ENCODE measurements around the gene PROM1.
A peak's percentile ranks its signal among the peaks of the same experiment; 100 is the strongest.

PROM1 gene

GRCh38 chr4:16026160-16026761 is 57.6 kb downstream of the PROM1 start:
- DNase-seq (ENCODE audit: low read depth in 2 of 2), result no peak

GRCh38 chr4:16025268-16025667 is 58.6 kb downstream of the PROM1 start:
- no peak for DNase-seq (ENCODE audit: low read depth in 2 of 2)

GRCh38 chr4:16023776-16024408 is 59.9 kb downstream of the PROM1 start:
- no peak for DNase-seq (ENCODE audit: low read depth in 2 of 2)

DNA sequence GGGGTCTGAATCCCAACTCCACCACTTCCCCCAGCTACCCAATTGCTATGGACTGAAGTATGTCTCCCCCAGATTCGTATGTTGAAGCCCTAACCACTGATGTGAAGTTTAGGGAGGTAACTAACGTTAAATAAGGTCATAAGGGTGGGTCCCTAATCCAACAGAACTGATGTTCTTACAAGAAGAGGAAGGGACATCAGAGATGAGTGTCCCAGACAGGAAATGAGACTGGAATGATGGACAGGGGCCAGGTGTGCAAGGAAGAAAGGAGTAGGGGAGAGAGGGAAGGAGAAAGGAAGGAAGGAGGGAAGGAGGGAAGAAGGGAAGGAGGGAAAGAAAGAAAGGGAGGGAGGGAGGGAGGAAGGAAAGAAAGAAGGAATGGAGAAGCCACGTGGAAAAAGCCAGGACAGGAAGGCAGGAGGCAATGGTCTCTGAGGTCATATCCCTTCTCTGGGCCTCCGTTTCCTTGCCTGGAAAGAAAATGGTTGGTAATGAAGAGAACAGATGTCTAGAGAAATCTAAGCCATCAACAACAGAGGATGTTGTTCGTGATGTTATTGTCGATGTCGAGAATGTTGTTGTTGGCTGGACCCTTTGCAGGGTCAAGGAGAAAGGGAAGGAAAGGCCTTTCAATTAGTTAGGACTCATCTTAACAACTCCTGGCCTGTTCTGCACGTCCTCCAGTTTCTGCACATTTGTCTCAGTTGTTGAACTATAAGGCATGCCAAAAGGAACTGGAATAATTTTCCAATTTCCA is 61.8 kb downstream of the PROM1 start:
- DNase-seq (ENCODE audit: low read depth in 2 of 2), result no peak

- no peak for DNase-seq (ENCODE audit: low read depth in 2 of 2)
These were observed 64.2 kb downstream of the PROM1 start for GRCh38 chr4:16019649-16020048.

DNA sequence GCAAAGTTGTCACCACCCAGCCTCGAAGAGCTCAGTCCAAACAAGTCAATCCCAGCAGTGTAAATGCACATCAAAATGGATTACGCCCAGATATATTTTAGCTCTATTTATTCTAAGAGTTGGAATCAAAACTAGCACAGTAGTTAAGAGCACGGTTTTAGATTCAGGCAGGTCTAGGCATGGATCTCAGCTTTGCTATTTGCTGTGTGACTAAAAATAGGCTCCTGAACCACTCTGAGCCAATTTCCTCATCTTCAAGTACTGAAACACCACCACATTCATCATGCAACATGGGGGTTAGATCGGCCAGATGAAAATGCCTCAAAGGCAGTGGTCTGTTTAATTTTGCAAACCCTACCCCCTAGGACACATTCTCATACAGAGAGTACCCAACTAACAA is 65.0 kb downstream of the PROM1 start:
- DNase-seq (ENCODE audit: low read depth in 2 of 2), result no peak

DNA sequence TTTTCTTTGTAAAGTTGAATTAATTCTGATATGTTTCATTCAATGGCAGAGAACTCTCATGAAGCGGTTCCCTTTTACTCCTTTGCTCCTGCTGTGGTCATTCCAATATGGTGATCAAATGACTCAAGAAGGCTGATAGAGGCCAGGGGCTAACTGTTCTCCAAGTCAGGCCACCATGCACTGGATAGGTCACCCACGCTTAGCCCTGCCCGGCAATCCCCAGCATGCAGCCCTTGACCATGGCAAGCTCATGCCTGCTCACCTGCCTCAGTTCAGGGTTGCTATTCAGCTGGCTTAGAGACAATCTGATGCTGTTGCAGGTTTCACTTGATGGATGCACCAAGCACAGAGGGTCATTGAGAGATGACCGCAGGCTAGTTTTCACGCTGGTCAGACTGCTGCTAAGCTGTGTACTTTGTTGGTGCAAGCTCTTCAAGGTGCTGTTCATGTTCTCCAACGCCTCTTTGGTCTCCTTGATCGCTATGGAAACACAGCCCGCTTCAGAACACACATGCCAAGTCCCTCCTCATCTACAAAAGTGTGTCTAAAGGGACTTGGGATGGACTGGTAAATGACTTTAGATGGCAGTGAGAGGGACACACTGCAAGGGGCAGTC is 65.7 kb downstream of the PROM1 start:
- DNase-seq (ENCODE audit: low read depth in 2 of 2), result no peak

DNA sequence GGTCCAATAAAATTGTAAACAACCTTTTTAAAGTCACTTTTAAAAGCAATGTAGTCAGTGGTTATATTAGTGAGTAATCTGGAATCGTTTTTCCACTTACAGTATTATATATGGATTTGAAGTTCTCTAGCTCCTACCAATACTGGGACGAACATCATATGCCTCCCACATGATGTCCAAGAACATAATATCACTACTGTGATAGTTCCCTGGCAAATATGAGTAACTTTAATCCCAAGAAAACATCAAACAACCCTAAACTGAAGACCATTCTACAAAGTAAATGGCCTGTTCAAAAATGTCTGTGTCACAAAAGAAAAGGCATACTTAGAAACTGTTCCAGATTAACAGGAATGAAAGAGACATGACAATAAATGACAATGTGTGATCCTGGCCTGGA is 67.3 kb downstream of the PROM1 start:
- DNase-seq (ENCODE audit: low read depth in 2 of 2), result no peak

GRCh38 chr4:16011173-16011572 is 72.7 kb downstream of the PROM1 start:
- DNase-seq (ENCODE audit: low read depth in 2 of 2), result no peak

DNA sequence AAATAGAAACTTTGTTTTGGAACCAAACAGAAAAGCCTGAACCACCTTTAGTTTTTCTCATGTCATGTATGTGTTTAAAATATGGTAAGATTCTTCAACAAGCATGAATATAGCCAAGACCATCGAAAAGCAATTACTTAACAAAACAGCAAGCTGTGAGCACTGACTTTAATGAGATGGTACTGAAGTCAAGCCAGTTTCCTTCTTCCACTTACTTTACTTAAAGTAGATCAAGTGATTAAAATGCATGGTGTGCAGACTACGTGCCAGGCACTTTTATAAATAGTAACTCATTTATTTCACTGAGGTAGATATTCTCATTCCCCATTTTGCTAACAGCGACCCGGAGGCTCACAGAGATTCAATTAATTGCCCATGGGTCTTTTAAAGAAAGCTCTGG is 74.7 kb downstream of the PROM1 start:
- no peak for DNase-seq (ENCODE audit: low read depth in 2 of 2)

DNA sequence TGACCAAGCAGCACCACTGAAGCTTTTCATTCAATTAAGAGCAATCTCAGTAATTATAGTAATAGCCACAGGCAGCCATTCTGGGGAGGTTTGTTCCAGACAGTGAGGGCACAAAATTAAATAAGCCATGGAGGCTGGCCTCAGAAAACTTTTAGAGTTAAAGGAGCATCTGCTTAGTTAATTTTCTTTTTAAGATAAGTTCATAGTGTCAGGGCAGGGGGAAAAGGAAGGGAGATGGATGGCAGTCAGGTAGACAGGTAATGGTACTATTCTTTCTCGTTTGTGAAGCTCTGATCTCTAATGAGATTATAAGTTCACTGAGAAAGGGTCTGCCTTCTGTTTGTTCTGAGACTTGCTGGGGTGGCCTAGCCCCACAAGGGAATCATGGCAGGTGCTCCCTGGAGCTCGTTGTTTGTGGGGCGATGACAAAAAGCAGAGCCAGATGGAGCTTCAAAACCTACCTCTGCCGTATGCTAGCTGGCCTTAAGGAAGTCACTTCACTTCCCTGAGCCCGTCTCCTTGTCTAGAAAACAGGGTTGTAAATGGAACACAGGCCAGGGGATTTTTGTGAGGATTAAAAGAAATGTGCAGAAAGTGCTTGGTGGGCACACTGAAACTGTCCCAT is 76.2 kb downstream of the PROM1 start:
- DNase-seq (ENCODE audit: low read depth in 2 of 2), result no peak

DNA sequence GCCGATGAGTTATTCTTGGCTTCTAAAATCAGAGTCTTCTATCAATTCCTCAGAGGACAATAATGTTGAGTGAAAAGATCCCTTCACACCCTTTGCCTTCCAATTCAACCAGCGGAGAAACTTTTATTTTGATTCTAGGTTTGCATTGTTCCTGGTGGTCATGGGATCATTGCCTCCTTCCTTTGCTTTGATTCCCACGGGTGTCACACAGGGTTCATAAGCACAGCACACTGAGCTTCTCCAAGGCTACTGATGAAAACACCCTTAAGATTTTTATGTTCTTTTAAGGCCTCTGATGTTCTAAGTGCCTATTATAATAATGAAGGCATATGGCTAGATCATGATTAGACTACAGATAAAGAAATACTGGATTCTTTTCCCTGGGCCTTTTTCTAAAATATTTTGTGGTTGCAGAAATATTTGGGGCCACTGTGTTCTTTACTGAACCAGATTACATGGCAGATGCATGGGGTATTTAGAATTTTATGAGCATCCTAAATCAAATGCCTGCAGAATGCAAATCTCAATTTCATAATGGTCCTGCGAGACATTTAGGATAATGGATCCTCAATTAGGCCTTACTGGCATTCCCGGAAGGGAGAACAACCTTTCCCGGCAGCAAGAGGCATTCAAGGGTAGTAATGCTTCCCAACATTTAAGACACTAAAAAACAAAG is 76.9 kb downstream of the PROM1 start:
- DNase-seq (ENCODE audit: low read depth in 2 of 2), result no peak

- no peak for DNase-seq (ENCODE audit: low read depth in 2 of 2)
These were observed 78.1 kb downstream of the PROM1 start for GRCh38 chr4:16005676-16006075.

DNA sequence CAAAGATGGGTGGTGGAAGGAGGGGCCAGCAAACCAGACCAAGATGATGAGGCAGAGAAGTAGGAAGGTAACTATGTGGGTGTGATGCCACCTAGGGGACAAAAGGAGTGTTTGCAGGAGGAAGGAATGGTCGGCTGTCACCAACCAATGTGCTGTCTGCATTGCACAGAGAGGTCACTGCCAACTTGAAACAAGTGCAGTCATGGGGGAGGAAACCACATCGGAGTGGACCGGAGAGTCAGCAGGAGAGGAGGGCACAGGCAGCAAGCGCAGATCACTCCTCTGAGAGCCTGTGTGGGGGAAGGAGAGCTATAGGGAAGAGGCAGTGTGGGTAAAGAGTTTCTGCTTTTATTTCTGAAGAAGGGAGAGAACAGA is 82.4 kb downstream of the PROM1 start:
- peak; percentile 22 for DNase-seq (ENCODE audit: low read depth in 2 of 2)

DNA sequence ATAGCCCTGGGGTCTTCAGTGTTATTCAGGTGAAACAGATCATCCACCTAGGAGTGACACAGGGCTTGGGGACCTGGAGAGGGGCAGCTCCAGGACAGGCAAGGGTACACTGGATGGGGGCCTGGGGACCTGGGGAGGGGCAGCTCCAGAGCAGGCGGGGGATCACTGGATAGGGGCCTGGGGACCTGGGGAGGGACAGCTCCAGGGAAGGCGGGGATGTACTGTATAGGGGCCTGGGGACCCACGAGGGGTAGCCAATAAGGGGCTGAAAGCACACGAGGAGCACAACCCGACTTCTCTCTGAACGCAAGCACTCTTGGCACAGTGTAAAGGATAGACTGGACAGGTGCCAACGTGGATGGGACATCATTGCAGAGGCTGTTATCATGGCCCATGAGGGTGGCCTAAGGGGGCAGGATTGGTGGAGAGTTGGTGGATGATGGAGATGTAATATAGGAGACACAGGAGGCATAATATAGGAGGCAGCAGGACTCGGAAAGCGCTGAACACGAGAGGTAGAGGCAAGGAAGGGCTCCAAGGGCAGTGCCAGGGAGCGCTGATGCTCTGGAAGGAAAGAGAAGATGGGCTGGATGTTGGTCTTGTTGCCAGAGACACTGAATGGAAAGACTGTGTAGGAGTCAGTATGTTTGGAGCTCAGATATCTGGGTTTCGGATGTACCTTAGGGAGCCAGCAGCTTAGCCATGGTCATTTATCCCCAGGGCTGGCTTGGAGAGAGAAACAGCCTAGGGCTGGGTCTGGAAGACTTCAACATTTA is 82.9 kb downstream of the PROM1 start:
- DNase-seq (ENCODE audit: low read depth in 2 of 2), result no peak

DNA sequence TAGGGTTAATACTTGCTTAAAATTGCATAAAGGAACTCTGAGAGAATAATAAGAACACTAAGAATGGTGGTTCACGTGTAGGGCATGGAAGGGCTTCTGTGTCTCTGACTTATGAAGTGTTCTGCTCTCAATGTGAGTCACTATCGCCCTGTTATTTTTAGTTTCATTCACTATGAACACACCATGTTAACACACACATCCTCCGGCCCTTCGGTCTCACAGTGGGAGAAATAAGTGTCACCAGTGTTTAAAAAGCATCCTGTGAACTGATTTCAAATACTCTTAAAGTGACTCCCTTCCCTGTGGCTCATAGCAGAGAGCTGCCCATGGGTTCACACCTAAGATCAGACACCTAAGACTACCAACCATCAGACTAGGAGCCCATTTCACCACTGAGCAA is 87.0 kb downstream of the PROM1 start:
- no peak for DNase-seq (ENCODE audit: low read depth in 2 of 2)

GRCh38 chr4:15995826-15996225 is 88.0 kb downstream of the PROM1 start:
- no peak for DNase-seq (ENCODE audit: low read depth in 2 of 2)

- no peak for DNase-seq (ENCODE audit: low read depth in 2 of 2)
These were observed 91.7 kb downstream of the PROM1 start for GRCh38 chr4:15992167-15992485.

DNA sequence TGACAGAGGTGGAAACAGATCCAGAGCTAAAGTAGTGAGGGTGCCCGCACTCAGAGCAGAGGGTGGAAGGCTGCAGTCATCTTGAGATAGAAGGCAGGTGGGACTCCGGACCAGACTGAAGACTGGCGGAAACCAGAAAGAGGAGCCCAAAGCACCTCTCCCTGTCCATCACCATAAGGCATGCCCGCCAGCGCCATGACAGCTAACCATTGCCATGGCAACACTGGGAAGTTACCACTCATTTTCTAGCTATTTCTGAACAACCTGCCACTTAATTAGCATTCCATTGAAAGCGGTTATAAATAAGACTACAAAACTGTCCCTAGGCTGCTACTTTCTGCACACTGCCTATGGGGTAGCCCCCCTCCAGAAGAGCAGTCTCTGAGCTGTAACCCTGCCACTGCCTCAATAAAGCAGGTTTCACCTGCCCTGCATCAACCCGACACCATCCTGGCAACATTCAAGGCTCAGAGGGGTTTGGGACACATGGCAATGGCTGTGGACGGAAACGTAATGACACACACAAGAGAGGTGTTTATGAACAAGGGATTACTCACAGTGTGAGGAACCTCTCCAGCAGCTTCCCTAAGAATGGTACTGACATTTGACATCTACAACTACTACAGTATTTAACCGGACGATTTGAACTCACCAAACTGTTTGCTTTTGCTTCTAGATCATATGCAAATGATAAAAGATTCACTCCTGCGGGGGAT is 93.1 kb downstream of the PROM1 start:
- no peak for DNase-seq (ENCODE audit: low read depth in 2 of 2)

- DNase-seq (ENCODE audit: low read depth in 2 of 2), result no peak
These were observed 94.4 kb downstream of the PROM1 start for GRCh38 chr4:15989424-15989823.

GRCh38 chr4:15988222-15988621 is 95.6 kb downstream of the PROM1 start:
- DNase-seq (ENCODE audit: low read depth in 2 of 2), result no peak

Measured in stimulated activated CD4-positive, alpha-beta T cell treated with anti-CD3 and anti-CD28 coated beads, Interleukin-12 subunit alpha, Interleukin-12 subunit beta, amount 100 ng/mL, for 24 hours (primary cell).